GM18517 (cell line): ENCODE measurements around the gene LRRK2.
A peak's percentile ranks its signal among the peaks of the same experiment; 100 is the strongest.
"Not testable (repeated sequence)": the region's sequence is repeated elsewhere in the genome, so short reads cannot be mapped to it uniquely, and the experiment has no call there.

Experiments used
- ATAC-seq: cut with Tn5 transposase; IDR thresholded peaks from one replicate; pipeline ENCODE4 v1.9.1; 2021; ENCODE audit warnings: mild to moderate bottlenecking, moderate library complexity; ENCODE audit not compliant: unreplicated experiment

Gene LRRK2

DNA sequence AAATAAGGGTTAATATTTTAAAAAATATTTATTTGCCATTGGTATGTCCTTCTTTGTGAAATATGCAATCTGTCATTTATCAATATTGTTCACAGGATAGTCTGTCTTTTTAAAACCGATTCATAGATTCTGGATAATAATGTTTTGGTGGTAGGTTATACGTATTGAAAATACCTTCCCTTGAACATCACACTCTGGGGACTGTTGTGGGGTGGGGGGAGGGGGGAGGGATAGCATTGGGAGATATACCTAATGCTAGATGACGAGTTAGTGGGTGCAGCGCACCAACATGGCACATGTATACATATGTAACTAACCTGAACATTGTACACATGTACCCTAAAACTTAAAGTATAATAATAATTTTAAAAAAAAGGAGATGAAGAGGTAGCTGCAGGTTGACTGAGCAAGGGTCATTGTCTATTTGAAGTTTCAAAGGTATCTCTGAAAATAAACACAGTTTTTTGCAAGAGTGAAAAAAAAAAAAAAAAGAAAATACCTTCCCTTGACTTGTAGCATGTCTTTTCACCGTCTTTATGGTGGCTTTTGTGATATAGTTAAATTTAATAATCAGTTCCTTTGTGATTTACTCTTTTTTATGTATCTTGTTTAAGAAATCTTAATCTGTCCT is 19.8 kb downstream of the LRRK2 start:
- ATAC-seq, result not testable (repeated sequence)

DNA sequence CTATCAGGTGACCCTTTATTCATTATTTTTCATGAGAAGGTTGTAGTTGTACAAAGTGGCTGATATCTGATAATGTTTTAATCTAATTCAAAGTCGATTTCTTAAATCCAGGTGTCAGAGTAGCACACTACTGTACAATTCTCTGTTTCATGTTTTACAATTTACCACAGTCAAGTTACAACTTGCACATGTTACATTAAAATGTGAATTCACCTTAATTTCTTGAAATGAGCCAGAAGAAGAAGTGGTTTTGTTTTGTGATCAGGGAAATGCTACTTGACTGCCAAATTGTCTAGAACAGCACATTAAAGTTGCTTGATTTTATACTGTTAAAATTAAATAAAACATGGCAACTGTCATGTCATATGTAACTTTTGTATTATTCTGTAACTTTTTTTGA is 23.2 kb downstream of the LRRK2 start:
- ATAC-seq, result no peak

DNA sequence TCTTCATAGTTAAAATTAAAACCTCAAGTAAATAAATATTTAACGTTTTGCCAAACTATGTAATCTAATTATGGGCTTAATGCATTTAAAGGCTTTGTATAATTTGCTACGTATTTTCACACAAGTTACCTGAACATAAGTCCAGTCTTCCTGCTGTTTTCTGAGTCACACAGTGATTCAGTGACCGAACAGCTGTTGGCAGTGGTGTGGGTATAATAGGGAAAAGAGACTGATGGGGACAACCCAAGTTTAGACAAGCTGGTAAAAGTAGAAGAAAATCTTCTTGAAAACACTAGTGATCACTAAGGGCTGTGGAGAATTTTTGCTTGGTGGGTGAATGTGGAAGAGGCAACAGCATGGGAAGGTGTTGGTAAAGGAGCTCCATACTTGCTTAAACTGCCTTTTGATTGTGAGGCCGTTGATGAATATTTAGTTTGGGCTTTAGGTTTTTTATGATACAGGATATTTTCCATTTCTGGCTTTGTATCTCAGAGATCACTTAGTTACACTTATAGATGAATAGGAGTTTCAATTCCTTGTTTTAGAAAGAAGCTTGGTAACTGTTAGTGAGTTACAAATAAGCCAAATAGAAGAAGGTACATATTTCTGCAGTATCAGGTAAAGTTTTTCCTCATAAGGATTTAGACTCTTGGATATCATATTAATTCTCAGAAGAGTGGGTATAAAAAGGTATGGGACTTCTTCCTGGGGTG is 23.9 kb downstream of the LRRK2 start:
- ATAC-seq, result peak; percentile 61

DNA sequence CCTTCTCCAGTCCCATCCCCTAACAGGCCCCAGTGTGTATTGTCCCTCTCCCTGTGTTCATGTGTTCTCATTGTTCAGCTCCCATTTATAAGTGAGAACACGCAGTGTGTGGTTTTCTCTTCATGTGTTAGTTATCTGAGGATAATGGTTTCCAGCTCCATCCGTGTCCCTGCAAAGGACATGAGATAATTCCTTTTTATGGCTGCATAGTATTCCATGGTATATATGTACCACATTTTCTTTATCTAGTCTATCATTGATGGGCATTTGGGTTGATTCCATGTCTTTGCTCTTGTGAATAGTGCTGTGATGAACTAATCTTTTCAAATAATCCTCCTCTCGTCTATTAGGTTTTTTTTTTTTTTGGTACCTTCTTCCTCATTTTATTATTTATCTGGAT is 25.9 kb downstream of the LRRK2 start:
- ATAC-seq, result not testable (repeated sequence)

DNA sequence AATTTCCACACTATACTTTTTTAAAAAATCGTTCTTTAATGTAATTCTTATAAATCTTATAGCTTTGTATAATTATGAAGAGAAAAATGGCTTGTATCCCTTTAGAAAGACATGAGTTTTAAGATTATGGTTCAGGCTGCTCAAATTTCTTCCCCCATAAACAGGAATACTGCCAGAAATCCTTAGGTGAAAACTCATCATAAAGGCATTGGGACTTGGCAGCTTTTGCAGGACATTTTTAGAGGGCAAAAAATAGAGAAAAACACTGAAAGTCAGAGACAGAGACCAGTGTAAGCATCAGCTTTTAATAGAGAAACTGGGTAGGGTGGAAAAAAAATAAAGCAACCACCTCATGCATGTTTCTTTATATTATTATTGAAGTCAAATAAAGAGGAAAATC is 29.1 kb downstream of the LRRK2 start:
- no peak for ATAC-seq

DNA sequence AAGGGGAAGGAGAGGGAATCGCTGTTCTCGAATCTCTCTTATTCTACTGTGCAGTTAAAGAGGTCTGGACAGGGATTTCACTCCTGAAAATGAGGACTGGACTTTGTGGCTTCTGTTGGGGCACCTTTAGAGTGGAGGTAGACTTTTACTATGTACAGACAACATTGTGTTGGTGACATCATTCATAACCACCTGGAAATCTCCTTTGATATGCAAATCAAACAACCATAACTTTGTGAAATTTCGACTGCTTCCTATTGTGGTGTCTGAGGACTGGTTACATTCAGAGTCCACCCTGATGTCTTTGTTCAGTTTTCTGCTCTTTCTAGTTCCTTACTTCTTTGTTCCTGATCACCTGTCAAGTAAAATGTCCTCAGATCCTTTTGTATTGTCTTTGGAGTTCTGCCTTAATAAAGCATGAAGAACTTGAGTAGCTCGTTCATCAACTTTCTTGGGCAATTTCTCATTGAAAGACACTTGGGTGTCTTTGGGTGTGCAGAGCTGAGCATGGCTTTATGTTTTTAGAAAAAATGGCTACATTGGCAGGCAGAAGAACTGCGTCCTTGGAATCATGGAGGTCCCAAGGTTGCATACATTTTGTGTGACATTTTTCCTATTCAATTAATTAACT is 29.8 kb downstream of the LRRK2 start:
- ATAC-seq, result no peak

DNA sequence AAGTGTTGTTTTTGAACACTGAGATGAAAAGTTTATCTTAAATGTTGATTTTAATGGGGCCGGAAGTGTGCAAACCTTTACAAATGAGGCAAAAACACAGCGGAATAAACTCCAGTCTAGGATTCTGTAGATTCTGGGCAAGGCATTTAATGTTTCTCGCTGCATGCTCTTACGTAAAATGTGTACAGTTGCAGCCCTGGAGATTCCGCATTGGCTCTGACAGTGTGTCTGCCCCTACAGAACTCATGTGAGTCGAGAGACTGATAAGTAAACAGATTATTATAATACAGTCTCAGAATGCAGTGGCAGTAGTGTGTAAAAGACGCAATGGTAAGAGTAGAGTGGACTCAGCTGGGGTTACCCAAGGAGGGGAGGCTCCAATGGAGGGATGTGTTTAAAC is 33.6 kb downstream of the LRRK2 start:
- no peak for ATAC-seq

DNA sequence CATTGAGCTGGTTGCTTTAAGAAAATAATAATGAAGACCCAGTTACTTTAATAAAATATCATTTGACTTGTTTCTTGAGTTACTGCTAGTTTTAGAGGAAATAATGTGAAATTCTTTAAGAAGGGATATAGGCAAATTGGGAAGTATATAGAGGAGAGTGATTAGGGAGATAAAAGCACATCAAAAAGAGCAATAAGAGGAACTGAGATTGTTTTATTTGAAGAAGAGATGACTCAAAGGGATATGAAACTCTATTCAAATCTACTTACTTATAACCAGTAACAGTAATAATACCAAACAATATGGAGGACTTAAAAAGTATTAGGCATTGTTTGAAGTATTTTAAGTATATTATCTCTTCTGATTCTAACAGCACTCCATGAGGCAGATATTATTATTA is 37.1 kb downstream of the LRRK2 start:
- ATAC-seq, result peak; percentile 76

DNA sequence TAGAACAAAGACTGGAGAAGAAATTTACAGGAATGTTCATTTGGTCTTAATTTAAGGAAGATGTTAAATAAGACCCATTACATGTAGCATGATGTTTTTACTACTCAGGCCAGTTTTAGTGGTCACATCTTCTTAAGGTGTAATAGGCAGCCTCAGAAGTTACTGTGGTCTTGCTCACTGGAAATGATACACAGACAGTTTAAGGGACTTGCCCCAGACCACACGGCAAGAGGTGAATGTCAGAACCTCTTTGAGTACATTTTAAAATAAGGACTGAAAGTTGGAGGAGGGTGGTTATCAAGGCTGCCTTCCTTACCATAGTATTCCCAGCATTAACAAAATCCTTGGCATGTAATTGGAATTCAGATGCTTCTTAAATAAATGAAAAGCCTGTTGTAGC is 37.9 kb downstream of the LRRK2 start:
- ATAC-seq, result peak; percentile 83

DNA sequence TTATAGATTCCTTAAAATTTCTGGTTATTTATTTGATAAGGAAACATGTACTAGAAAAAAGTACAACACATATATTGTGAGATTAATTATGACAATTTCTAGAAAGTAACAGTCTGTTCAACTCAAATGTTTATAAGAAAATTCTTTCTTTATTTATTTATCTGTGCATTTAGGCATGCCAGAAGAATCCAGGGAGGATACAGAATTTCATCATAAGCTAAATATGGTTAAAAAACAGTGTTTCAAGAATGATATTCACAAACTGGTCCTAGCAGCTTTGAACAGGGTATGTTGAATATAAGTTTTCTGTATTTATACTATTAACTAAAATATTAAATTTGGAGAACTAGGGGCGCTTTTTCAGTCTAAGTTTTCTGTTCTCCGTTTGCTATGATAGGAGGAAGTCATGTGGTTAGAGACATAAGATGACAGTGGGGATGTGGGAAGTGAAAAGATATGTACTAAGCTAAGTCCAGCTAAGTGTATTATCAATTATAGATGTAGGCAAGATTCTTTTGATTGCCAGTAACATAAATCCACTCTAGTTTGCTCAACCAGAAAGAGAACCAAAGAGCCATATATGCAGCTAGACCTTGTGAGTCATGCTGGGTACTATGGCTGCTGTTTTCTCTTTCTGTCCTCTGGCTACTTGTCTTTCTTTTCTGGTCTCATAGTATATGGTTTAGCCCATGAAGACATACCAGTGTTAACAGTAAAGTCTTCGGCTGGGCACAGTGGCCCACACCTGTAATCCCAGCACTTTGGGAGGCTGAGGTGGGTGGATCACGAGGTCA is 39.0 kb downstream of the LRRK2 start:
- no peak for ATAC-seq

DNA sequence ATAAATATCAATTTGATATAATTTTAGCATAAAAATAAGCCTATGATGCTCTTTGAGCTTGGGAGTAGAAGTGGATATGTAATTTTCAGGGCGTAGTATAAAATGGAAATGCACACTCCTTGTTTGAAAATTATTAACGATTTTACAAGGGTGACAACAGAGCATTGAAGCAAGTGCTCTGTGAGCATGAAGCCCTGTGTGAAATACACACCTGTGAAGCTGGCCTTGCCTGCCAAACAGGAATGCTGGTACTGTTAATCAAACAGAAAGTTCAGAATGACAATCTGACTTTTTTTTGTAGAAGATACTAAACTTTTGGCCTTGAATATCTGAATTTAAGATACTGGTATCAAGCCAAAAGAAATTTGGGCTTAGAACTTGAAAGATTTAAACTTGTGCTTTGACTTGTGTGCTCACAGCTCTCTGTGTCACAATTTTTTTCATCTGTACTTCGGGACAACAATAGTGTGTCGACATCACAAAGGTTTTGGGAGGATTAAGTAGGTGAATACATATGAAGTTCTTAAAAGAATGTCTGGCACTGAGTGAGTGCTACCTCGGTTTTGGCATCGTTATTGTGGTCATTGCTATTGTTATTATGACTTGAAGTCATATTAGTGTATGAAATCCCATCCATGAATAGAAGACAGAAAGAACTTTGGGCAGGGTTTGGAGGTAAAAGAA is 47.3 kb downstream of the LRRK2 start:
- no peak for ATAC-seq

DNA sequence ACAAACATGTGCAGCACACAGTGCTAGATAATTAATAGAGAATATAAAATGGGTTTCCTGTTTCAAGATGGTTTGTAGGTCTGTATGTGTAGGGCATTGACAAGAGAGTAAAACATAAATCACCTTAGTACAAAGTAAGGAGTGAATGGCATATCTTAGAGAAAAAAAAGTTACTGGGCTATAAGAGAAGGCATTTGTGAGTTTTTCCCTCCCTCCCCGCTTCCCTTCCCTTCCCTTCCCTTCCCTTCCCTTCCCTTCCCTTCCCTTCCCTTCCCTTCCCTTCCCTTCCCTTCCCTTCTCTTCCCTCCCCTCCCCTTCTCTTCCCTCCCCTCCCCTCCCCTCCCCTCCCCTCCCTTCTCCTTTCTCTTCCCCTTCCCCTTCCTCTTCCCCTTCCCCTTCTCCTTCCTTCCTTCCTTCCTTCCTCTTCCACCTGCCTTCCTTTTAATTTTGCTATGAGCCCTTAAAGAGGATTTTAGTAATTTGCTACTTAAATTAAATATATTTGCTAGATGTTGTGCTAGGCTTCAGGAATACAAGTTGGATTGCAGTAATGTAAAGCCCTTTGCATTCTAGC is 57.1 kb downstream of the LRRK2 start:
- ATAC-seq, result no peak

DNA sequence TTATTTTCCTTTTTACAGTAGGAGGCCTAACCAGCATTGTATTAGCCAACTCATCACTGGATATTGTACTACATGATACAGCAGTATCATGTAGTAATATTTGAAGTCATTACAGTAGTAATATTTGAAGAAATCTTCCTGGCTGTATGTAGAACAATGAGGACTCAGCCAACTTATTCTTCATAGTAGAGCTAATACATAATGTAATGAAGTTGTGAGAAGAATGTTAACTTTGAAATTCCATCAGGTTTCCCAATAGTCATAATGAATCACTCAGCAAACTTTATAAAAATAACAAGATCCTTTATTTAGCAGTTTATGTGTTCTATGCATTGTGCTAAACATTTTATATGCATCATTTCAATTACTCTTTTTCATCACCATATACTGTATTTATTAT is 61.8 kb downstream of the LRRK2 start:
- no peak for ATAC-seq

DNA sequence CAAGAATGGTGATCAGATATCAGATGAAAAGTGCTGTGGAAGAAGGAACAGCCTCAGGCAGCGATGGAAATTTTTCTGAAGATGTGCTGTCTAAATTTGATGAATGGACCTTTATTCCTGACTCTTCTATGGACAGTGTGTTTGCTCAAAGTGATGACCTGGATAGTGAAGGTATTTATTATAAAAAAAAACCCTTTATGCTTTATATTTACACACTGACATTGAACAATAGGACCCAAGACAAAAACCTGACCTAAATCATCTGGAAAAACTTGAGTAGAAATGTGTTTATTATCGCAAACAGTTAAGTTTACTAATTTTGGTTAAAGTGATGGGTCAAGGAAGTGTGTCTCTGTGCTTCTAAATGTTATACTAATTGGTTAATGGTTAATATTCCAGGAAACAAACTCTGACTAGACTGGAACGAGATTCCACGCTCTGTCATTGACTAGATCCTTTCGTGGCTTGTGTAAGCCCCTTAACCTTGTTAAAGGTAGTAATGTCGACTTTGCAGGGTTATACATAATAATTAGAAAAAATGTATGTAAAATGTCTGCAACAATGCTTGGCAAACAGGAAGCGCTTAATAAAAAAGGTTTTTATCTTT is 62.7 kb downstream of the LRRK2 start:
- ATAC-seq, result no peak

DNA sequence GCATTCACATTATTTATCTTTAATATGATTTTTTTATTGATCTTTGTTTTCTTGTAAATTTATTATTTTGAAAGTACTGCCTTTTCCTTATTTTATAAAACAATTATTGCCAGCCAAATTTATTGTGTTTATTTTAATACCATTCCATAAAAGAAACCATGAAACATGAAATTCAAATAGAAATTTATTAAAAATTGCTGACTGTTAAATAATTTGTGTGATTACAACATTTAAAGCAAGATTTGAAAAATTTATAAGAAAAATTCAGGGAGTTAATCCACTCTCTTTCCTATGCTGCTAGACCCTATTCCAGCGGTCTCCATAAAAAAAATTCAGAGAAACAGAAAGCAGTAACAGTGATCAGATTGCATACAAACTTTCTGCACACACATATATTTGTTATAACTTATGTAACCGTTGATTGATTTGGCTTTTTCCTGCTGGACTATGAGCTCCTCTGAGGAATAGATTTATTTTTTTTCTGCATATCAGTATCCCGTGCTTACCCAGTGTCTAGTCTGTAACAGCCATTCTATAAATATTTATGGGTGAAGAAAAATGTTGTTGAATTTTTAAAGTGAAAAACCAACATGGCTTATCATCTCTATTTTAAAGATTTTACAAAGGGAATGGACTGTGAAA is 68.1 kb downstream of the LRRK2 start:
- ATAC-seq, result no peak

DNA sequence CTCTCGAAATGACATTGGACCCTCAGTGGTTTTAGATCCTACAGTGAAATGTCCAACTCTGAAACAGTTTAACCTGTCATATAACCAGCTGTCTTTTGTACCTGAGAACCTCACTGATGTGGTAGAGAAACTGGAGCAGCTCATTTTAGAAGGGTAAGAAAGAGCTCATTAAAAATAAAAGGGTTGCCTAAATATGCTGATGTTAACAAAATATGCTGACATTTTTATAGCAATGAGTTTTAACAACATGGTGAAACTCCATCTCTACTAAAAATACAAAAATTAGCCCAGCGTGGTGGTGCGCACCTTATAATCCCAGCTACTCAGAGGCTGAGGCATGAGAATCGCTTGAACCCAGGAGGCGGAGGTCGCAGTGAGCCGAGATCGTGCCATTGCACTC is 73.5 kb downstream of the LRRK2 start:
- ATAC-seq, result no peak

DNA sequence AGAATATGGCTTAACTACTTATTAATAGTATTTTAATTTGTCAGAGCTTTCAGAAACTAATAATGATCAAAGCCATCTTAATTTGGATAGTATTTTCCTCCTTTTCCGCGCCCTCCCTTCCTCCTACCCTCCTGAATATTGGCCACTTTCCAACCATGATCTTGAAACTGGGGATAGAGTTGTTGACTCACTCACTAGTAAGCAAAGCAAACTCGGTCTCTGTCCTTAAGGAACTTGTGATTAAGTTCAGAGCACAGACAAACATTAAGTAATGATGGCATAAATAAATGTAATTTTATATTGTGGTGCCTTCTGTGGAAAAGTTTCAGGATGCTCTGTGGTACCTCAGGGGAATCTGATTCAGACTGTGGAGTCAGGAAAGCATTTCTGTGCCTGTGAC is 75.7 kb downstream of the LRRK2 start:
- no peak for ATAC-seq

DNA sequence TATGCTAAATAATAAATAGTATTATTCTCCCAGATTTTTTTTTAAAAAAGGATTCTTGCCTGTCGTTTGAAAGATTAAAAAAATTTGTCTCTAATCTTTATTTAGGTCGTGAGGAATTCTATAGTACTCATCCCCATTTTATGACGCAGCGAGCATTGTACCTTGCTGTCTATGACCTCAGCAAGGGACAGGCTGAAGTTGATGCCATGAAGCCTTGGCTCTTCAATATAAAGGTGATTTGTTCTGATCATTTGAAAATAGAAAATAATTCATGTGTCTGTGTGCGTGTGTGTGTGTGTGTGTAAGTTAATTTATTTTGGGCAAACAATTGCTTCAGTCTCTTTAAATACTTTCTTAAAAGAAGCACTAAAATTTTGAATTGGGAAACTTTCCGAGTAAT is 84.2 kb downstream of the LRRK2 start:
- no peak for ATAC-seq

DNA sequence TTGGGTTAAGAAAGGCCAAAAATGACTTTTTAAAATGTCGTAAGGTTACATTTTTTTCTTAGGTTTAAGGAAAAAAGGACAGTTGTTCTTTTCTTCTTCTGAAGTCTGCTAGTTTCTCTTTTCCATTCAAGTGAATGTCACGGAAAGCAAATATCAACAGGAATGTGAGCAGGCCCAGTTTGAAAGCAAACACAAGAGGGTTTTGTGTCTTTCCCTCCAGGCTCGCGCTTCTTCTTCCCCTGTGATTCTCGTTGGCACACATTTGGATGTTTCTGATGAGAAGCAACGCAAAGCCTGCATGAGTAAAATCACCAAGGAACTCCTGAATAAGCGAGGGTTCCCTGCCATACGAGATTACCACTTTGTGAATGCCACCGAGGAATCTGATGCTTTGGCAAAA is 85.4 kb downstream of the LRRK2 start:
- no peak for ATAC-seq

DNA sequence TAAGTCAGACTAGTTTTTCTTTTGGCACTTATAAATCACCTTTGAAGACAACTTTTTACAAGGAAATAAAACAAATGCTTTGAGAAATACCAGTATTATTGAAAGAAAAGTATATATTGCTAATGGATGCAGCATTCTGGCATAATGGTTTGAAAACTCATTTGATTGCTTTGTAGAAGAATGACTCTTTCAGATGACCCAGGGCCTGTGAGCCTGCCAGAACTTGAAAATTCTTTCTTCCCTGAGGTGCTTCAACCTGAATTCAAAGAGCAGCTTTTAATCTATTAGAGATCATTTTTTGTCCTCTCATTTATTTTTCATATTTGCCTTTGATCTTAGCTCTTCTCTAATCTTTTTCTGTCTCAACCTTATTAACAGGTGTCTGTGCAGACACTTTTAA is 87.4 kb downstream of the LRRK2 start:
- ATAC-seq, result no peak
